Vagina (tissue), 2 donors: Measurements from ENCODE around the gene LHFPL2.

Experiments used
- CTCF ChIP-seq, 3 experiments: fragments of 450-650 bp in 2 of 3; fragments of 200-600 bp in 1 of 3; sonication (generic) in 1 of 3; IDR thresholded peaks; one replicate each; pipeline ENCODE4 v1.5.1; 2017 to 2019; ENCODE audit warnings: antibody characterized with exemption in 3 of 3, mild to moderate bottlenecking in 2 of 3, moderate library complexity in 2 of 3
- POLR2A ChIP-seq, 2 donors: fragments of 450-650 bp; IDR thresholded peaks; one replicate each; pipeline ENCODE4 v1.6.1; 2017; ENCODE audit warnings: antibody characterized with exemption in 2 of 2, mild to moderate bottlenecking in 2 of 2, moderate library complexity in 2 of 2
- POLR2AphosphoS5 ChIP-seq, 2 donors: sonication (generic); formaldehyde crosslinking; IDR thresholded peaks; one replicate each; pipeline ENCODE4 v1.9.0; 2017; ENCODE audit warnings: antibody characterized with exemption in 2 of 2, mild to moderate bottlenecking in 2 of 2, low read depth in 1 of 2; ENCODE audit not compliant: insufficient read depth in 1 of 2

- TF ChIP-seq CTCF (IDR thresholded peaks at IDR 0.05) (no peak), POLR2AphosphoS5 (IDR thresholded peaks at IDR 0.05; ENCODE audit: insufficient read depth in 1 of 2, low read depth in 1 of 2) (no peak), POLR2A (IDR thresholded peaks at IDR 0.05) (no peak)
Observed at GRCh38 chr5:78644741-78645300, 3.8 kb downstream of the LHFPL2 start.
